SK-N-SH treated with all-trans-retinoic acid at 6 μM for 48 hours (cell line): ENCODE results near the gene ST3GAL4.

Source experiments
- ARNTL ChIP-seq: fragments of 450-650 bp; formaldehyde crosslinking; IDR thresholded peaks from 2 replicates; pipeline ENCODE4 v1.5.0; 2020; ENCODE audit warnings: low read depth, mild to moderate bottlenecking, moderate library complexity, borderline replicate concordance
- ESRRG ChIP-seq: fragments of 250-450 bp; sonication (Bioruptor Pico); IDR thresholded peaks from 2 replicates; pipeline ENCODE4 v1.6.1; 2021; ENCODE audit warnings: mild to moderate bottlenecking
- RARB ChIP-seq: fragments of 250-450 bp; sonication (Bioruptor Pico); IDR thresholded peaks from 2 replicates; pipeline ENCODE4 v1.8.0; 2021; ENCODE audit warnings: mild to moderate bottlenecking, moderate library complexity
- SNAI2 ChIP-seq: fragments of 250-450 bp; sonication (Bioruptor Pico); IDR thresholded peaks from 2 replicates; pipeline ENCODE4 v1.5.0; 2020; ENCODE audit warnings: mild to moderate bottlenecking, moderate library complexity
- TCF4 ChIP-seq: fragments of 250-450 bp; sonication (Bioruptor Pico); IDR thresholded peaks from 2 replicates; pipeline ENCODE4 v1.8.0; 2021; ENCODE audit warnings: mild to moderate bottlenecking, moderate library complexity, borderline replicate concordance
- TOX ChIP-seq: fragments of 250-450 bp; sonication (Bioruptor Pico); IDR thresholded peaks from 2 replicates; pipeline ENCODE4 v1.8.0; 2021; ENCODE audit warnings: mild to moderate bottlenecking, moderate library complexity, borderline replicate concordance
- ZC3H10 ChIP-seq: fragments of 250-450 bp; sonication (Bioruptor Pico); IDR thresholded peaks from 2 replicates; pipeline ENCODE4 v1.5.1; 2021; ENCODE audit warnings: mild to moderate bottlenecking, moderate library complexity
- ZFP3 ChIP-seq: fragments of 250-450 bp; sonication (Bioruptor Pico); IDR thresholded peaks from 2 replicates; pipeline ENCODE4 v1.5.0; 2020; ENCODE audit warnings: mild to moderate bottlenecking, moderate library complexity
- ZFP30 ChIP-seq: fragments of 450-650 bp; formaldehyde crosslinking; IDR thresholded peaks from 2 replicates; pipeline ENCODE4 v1.5.0; 2022; ENCODE audit warnings: mild to moderate bottlenecking, moderate library complexity
- ZNF70 ChIP-seq: fragments of 450-650 bp; formaldehyde crosslinking; IDR thresholded peaks from 2 replicates; pipeline ENCODE4 v1.5.0; 2020; ENCODE audit warnings: mild to moderate bottlenecking, moderate library complexity
- TF ChIP-seq, protein P1 (sequence below): fragments of 250-450 bp; sonication (Bioruptor Pico); IDR thresholded peaks from 2 replicates; pipeline ENCODE4 v1.5.1; 2021; ENCODE audit warnings: mild to moderate bottlenecking, moderate library complexity
- TF ChIP-seq, protein P2 (sequence below): fragments of 250-450 bp; sonication (Bioruptor Pico); IDR thresholded peaks from 2 replicates; pipeline ENCODE4 v1.8.0; 2021; ENCODE audit warnings: low read depth, mild to moderate bottlenecking, moderate library complexity, borderline replicate concordance
- TF ChIP-seq, protein P3 (sequence below): fragments of 250-450 bp; sonication (Bioruptor Pico); IDR thresholded peaks from 2 replicates; pipeline ENCODE4 v1.8.0; 2020; ENCODE audit warnings: mild to moderate bottlenecking, moderate library complexity, borderline replicate concordance
- TF ChIP-seq, protein P4 (sequence below): fragments of 250-450 bp; sonication (Bioruptor Pico); IDR thresholded peaks from 2 replicates; pipeline ENCODE4 v1.5.1; 2020; ENCODE audit warnings: low read depth, mild to moderate bottlenecking, moderate library complexity

DNA sequence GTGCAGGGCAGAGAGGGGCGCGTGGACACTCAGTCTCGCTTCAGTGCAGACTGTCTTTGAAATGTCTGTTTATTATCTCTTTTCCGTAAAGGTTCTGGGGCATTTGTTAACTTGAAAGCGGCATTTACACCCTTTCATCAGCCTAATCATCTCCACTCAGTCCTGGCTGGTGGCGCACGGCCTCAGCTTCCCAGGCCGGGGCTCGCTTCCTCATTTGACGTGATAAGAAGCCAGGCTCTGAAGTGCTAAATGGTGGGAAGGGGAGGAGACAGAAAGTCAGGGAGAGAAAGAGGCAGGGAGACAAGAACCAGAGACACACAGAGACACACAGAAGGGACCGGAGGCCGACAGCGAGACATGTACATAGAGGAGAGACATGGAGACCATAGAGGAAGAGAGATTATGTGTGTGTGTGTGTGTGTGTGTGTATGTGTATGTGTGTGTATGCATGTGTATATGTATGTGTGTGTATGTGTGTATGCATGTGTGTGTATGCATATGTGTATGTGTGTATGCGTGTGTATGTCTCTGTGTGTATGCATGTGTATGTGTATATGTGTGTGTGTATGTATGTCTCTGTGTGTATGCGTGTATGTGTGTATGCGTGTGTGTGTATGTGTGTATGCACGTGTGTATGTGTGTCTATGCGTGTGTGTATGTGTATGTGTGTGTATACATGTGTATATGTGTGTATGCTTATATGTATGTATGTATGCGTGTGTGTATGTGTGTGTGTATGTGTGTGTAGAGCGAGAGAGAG lies 101.5 kb downstream of the ST3GAL4 start:
- TF ChIP-seq ESRRG (CRISPR knock-in tag) (no peak), ZFP30 (no peak), RARB (CRISPR knock-in tag) (no peak), ARNTL (CRISPR knock-in tag) (no peak), SNAI2 (no peak), TCF4 (CRISPR knock-in tag) (no peak), ZC3H10 (CRISPR knock-in tag) (no peak), ZFP3 (no peak), TOX (no peak), ZNF70 (no peak)
- TF ChIP-seq, protein P1, sequence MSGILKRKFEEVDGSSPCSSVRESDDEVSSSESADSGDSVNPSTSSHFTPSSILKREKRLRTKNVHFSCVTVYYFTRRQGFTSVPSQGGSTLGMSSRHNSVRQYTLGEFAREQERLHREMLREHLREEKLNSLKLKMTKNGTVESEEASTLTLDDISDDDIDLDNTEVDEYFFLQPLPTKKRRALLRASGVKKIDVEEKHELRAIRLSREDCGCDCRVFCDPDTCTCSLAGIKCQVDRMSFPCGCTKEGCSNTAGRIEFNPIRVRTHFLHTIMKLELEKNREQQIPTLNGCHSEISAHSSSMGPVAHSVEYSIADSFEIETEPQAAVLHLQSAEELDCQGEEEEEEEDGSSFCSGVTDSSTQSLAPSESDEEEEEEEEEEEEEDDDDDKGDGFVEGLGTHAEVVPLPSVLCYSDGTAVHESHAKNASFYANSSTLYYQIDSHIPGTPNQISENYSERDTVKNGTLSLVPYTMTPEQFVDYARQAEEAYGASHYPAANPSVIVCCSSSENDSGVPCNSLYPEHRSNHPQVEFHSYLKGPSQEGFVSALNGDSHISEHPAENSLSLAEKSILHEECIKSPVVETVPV: no peak
- TF ChIP-seq, protein P2, sequence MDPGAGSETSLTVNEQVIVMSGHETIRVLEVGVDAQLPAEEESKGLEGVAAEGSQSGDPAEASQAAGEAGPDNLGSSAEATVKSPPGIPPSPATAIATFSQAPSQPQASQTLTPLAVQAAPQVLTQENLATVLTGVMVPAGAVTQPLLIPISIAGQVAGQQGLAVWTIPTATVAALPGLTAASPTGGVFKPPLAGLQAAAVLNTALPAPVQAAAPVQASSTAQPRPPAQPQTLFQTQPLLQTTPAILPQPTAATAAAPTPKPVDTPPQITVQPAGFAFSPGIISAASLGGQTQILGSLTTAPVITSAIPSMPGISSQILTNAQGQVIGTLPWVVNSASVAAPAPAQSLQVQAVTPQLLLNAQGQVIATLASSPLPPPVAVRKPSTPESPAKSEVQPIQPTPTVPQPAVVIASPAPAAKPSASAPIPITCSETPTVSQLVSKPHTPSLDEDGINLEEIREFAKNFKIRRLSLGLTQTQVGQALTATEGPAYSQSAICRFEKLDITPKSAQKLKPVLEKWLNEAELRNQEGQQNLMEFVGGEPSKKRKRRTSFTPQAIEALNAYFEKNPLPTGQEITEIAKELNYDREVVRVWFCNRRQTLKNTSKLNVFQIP (CRISPR knock-in tag): no peak
- TF ChIP-seq, protein P3, sequence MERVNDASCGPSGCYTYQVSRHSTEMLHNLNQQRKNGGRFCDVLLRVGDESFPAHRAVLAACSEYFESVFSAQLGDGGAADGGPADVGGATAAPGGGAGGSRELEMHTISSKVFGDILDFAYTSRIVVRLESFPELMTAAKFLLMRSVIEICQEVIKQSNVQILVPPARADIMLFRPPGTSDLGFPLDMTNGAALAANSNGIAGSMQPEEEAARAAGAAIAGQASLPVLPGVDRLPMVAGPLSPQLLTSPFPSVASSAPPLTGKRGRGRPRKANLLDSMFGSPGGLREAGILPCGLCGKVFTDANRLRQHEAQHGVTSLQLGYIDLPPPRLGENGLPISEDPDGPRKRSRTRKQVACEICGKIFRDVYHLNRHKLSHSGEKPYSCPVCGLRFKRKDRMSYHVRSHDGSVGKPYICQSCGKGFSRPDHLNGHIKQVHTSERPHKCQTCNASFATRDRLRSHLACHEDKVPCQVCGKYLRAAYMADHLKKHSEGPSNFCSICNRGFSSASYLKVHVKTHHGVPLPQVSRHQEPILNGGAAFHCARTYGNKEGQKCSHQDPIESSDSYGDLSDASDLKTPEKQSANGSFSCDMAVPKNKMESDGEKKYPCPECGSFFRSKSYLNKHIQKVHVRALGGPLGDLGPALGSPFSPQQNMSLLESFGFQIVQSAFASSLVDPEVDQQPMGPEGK (CRISPR knock-in tag): no peak
- TF ChIP-seq, protein P4, sequence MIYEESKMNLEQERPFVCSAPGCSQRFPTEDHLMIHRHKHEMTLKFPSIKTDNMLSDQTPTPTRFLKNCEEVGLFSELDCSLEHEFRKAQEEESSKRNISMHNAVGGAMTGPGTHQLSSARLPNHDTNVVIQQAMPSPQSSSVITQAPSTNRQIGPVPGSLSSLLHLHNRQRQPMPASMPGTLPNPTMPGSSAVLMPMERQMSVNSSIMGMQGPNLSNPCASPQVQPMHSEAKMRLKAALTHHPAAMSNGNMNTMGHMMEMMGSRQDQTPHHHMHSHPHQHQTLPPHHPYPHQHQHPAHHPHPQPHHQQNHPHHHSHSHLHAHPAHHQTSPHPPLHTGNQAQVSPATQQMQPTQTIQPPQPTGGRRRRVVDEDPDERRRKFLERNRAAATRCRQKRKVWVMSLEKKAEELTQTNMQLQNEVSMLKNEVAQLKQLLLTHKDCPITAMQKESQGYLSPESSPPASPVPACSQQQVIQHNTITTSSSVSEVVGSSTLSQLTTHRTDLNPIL (CRISPR knock-in tag): no peak
